Prostate gland (tissue), 2 donors: Measurements from ENCODE around the gene SNPH.

Experiments
- POLR2A ChIP-seq: fragments of 450-650 bp; IDR thresholded peaks from one replicate; pipeline ENCODE4 v1.6.1; 2016; ENCODE audit warnings: antibody characterized with exemption, mild to moderate bottlenecking
- TF ChIP-seq, protein P1 (sequence below), 4 experiments: fragments of 200-600 bp in 2 of 4; fragments of 450-650 bp in 2 of 4; sonication (generic) in 2 of 4; IDR thresholded peaks; 1 replicate in 3 of 4; 2 replicates in 1 of 4; pipeline ENCODE4 v1.5.1; 2016 to 2019; ENCODE audit warnings: antibody characterized with exemption in 4 of 4, mild to moderate bottlenecking in 2 of 4, moderate library complexity in 2 of 4

DNA sequence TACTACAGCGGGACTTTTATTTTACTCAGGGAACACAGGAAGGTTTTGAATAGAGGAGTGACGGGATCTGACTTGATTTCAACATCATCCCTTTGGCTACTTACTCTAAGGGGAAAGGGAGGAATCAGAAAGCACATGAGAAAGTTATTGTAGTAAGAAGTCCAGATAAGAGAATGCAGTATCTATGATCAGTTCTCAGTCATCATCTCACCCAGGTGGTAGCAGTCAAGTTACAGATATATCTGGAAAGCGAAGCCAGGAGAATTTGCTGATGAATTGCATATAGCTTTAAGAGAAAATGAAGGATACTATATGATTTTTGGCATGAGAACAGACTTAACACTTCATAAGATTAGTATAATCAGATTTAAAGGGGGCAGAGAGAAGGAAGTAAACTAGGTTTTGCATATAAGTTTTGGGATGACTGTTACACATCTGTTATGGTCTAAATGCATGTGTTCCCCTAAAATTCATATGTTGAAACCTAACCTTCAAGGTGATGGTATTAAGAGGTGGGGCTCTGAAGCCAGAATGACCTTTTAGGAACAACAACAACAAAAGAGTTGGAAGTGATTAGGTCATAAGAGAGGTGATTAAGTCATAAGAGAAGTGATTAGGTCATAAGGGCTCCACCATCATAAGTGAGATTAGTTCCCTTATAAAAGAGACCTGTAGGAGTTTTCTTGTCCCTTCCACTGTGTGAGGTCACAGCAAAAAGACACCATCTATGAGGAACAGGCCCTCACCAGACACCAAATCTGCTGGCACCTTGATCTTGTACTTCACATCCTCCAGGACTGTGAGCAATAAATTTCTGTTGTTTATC, 33.6 kb upstream of the SNPH start:
- no peak for TF ChIP-seq POLR2A
- TF ChIP-seq, protein P1, sequence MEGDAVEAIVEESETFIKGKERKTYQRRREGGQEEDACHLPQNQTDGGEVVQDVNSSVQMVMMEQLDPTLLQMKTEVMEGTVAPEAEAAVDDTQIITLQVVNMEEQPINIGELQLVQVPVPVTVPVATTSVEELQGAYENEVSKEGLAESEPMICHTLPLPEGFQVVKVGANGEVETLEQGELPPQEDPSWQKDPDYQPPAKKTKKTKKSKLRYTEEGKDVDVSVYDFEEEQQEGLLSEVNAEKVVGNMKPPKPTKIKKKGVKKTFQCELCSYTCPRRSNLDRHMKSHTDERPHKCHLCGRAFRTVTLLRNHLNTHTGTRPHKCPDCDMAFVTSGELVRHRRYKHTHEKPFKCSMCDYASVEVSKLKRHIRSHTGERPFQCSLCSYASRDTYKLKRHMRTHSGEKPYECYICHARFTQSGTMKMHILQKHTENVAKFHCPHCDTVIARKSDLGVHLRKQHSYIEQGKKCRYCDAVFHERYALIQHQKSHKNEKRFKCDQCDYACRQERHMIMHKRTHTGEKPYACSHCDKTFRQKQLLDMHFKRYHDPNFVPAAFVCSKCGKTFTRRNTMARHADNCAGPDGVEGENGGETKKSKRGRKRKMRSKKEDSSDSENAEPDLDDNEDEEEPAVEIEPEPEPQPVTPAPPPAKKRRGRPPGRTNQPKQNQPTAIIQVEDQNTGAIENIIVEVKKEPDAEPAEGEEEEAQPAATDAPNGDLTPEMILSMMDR (IDR thresholded peaks at IDR 0.05) = no peak
